ENCODE results near the gene RAVER1. TPM values are rescaled to one million over a fixed set of nuclear protein-coding genes. Genes with fewer than 3 reads are reported as not detected.

Gene RAVER1
- total and polyA plus RNA-seq, 2 of the 8 experiments (the other 6 are each of a cell fraction or from before 2014, with no cell fraction given): 5.7 to 70.5 TPM

- Histone ChIP-seq H3K4me2 (ENCODE audit: insufficient read depth in 1 of 2, low read depth in 2 of 2, low read length in 2 of 2) (no peak overlapping the region), H3K36me3 (ENCODE audit: control insufficient read depth in 2 of 4, insufficient read depth in 4 of 4, low read length in 3 of 4) (no peaks in the 10 kb centered on the region), H3K23me2 (ENCODE audit: low read depth, low read length) (no peaks in the 10 kb centered on the region), H3K79me1 (ENCODE audit: low read depth, low read length) (no peaks in the 10 kb centered on the region; the same call in 1 of the 2 replicates), H3K27me3 (replicated peaks in 1 of 4; ENCODE audit: control insufficient read depth in 3 of 4, extremely low read depth in 1 of 4, insufficient read depth in 3 of 4, low read length in 3 of 4) (no peaks in the 10 kb centered on the region), H3K9ac (replicated peaks in 1 of 4; ENCODE audit: extremely low read depth in 1 of 4, low read depth in 3 of 4, low read length in 3 of 4) (no peak overlapping the region), H2BK20ac (ENCODE audit: low read length) (no peak overlapping the region), H4K8ac (ENCODE audit: extremely low read depth, insufficient read depth, low read length) (no peak overlapping the region), H3K56ac (replicated peaks; ENCODE audit: insufficient read length, low read depth, low read length) (no peak overlapping the region), H3K18ac (ENCODE audit: extremely low read depth, low read length) (no peak overlapping the region), H3K4ac (replicated peaks; ENCODE audit: insufficient read length, low read depth, low read length) (no peak overlapping the region), H4K20me1 (replicated peaks in 1 of 2; ENCODE audit: control insufficient read depth in 1 of 2, insufficient read depth in 2 of 2, low read length in 2 of 2) (no peaks in the 10 kb centered on the region), H3K4me1 (replicated peaks in 1 of 4; ENCODE audit: control insufficient read depth in 3 of 4, insufficient read depth in 4 of 4, low read length in 3 of 4) (peaks cover 0 to 5% (median 2%) of the 10 kb centered on the region in 4 experiments; a peak in 1 of 7 replicates), H2BK5ac (ENCODE audit: low read depth, low read length) (no peak overlapping the region), H2AFZ (ENCODE audit: low read length) (no peak overlapping the region), H3K23ac (ENCODE audit: insufficient read length) (no peak overlapping the region), H3K9me3 (ENCODE audit: insufficient read depth in 2 of 2, low read depth in 1 of 2, low read length in 1 of 2) (no peaks in the 10 kb centered on the region), H4K5ac (ENCODE audit: insufficient read length, low read depth, low read length) (no peak overlapping the region), H2AK5ac (ENCODE audit: low read depth, low read length) (no peak overlapping the region), H2BK15ac (ENCODE audit: low read length) (no peak overlapping the region; the same call in 1 of the 2 replicates), H3K27ac (ENCODE audit: low read depth, low read length) (no peak overlapping the region), H3K4me3 (ENCODE audit: extremely low read depth in 1 of 4, insufficient read depth in 2 of 4, low read depth in 3 of 4, low read length in 4 of 4) (no peak overlapping the region), H4K91ac (replicated peaks; ENCODE audit: insufficient read length, low read length) (no peak overlapping the region), H2BK120ac (replicated peaks; ENCODE audit: low read depth, low read length) (no peak overlapping the region), H2BK12ac (ENCODE audit: low read depth, low read length) (no peak overlapping the region), H3K14ac (ENCODE audit: insufficient read length) (no peak overlapping the region), H3K79me2 (ENCODE audit: control insufficient read depth in 1 of 2, insufficient read depth in 2 of 2, low read length in 2 of 2) (no peaks in the 10 kb centered on the region)
- ChIA-PET POLR2A (ENCODE audit: partially characterized antibody) (interaction anchor here (0.6 to 2.0 kb wide), 4 partner anchors 9 to 17 kb away, joined by 3 to 6 read pairs (median 4); partner anchors contain the start of genes ICAM1 and ICAM5), CTCF (ENCODE audit: partially characterized antibody) (interaction anchor here (0.6 to 11.6 kb wide), 10 partner anchors 9 to 176 kb away, joined by 3 to 94 read pairs (median 4); partner anchors contain the start of genes ICAM1 and ICAM5)
- FAIRE-seq (no peak), DNase-seq (ENCODE audit: low read depth in 1 of 2, low spot score in 2 of 2) (no peak)
- 93% methylated on average over 5 of the region's 5 CpGs; no CpG with 5 or more reads in 1 of the 2 experiments for WGBS, 2 experiments (ENCODE audit: extremely low coverage in 1 of 2, insufficient coverage in 1 of 2, insufficient read length in 1 of 2, insufficient replicate concordance in 2 of 2, low coverage in 1 of 2, low lambda C conversion rate in 2 of 2, missing lambda C conversion rate in 1 of 2)
- TF ChIP-seq CHD2 (IDR thresholded peaks at IDR 0.05; ENCODE audit: low read length): no peak
- no peak for TF ChIP-seq CEBPB (IDR thresholded peaks at IDR 0.05; ENCODE audit: low read depth, low read length)
- no peak for TF ChIP-seq SRF (IDR thresholded peaks at IDR 0.05; ENCODE audit: low read depth, low read length)
- no peak for TF ChIP-seq JUN (IDR thresholded peaks at IDR 0.05; ENCODE audit: low read depth, low read length)
- TF ChIP-seq ZNF274 (IDR thresholded peaks at IDR 0.05; ENCODE audit: borderline replicate concordance, extremely low read depth, low read length): no peak
- no peak for TF ChIP-seq SIN3A (conservative IDR thresholded peaks at IDR 0.05 in 1 of 2, IDR thresholded peaks at IDR 0.05 in 1 of 2; ENCODE audit: low read depth in 1 of 2, low read length in 2 of 2)
- no peak for TF ChIP-seq MAFK (IDR thresholded peaks at IDR 0.05; ENCODE audit: low read depth, low read length)
- TF ChIP-seq JUND (IDR thresholded peaks at IDR 0.05; ENCODE audit: low read length): no peak
- no peak for TF ChIP-seq TEAD4 (IDR thresholded peaks at IDR 0.05; ENCODE audit: low read depth, low read length)
- no peak for TF ChIP-seq BACH1 (IDR thresholded peaks at IDR 0.05; ENCODE audit: low read length)
- TF ChIP-seq EGR1 (IDR thresholded peaks at IDR 0.05; ENCODE audit: borderline replicate concordance, low read depth, low read length): no peak
- TF ChIP-seq E2F6 (IDR thresholded peaks at IDR 0.05): no peak
- no peak for TF ChIP-seq CTBP2 (IDR thresholded peaks at IDR 0.05; ENCODE audit: borderline replicate concordance, insufficient read depth, insufficient read length, low read length)
These were observed 53.4 kb downstream of the RAVER1 start for GRCh38 chr19:10279737-10280442.

All from H1 (cell line).